Body of pancreas (tissue), 4 donors: Measurements from ENCODE around the gene MAP7D2.

ENCODE experiments used
- CTCF ChIP-seq, 7 experiments: fragments of 450-650 bp in 4 of 7; fragments of 200-600 bp in 3 of 7; sonication (generic) in 3 of 7; IDR thresholded peaks; one replicate each; pipeline ENCODE4 v1.5.1; 2016 to 2019; ENCODE audit warnings: antibody characterized with exemption in 7 of 7
- POLR2A ChIP-seq, 3 donors: fragments of 450-650 bp; IDR thresholded peaks; one replicate each; pipeline ENCODE4 v1.6.1; 2016; ENCODE audit warnings: antibody characterized with exemption in 3 of 3, mild to moderate bottlenecking in 2 of 3

- no peak for TF ChIP-seq CTCF (IDR thresholded peaks at IDR 0.05)
- TF ChIP-seq POLR2A (IDR thresholded peaks at IDR 0.05) = no peak
Measured at GRCh38 chrX:20139966-20140365, 23.3 kb upstream of the MAP7D2 start.
